Neural crest cell (in vitro differentiated cells): Measurements from ENCODE around the gene DENND1B. TPM values are rescaled to one million over a fixed set of nuclear protein-coding genes. Genes with fewer than 3 reads are reported as not detected.
"Not testable (repeated sequence)": the region's sequence is repeated elsewhere in the genome, so short reads cannot be mapped to it uniquely, and the experiment has no call there.

ENCODE experiments used
- DNase-seq: peaks from one replicate; pipeline ENCODE4 v3.0.0; 2021; ENCODE audit warnings: low read depth, mixed read lengths, low spot score
- H3K27ac Mint-ChIP-seq: one replicate; pipeline ENCODE4 v1.8.0; 2021; ENCODE audit warnings: mild to moderate bottlenecking, mixed read lengths; ENCODE audit not compliant: unreplicated experiment
- H3K27me3 Mint-ChIP-seq: 2 replicates; pipeline ENCODE4 v1.8.0; 2021; ENCODE audit warnings: low read depth, mild to moderate bottlenecking, mixed read lengths
- H3K36me3 Mint-ChIP-seq: 2 replicates; pipeline ENCODE4 v1.8.0; 2021; ENCODE audit warnings: low read depth, mild to moderate bottlenecking, mixed read lengths
- H3K4me1 Mint-ChIP-seq: 2 replicates; pipeline ENCODE4 v1.8.0; 2021; ENCODE audit warnings: mixed read lengths
- H3K4me3 Mint-ChIP-seq: one replicate; pipeline ENCODE4 v1.8.0; 2021; ENCODE audit warnings: mild to moderate bottlenecking, mixed read lengths
- H3K9me3 Mint-ChIP-seq: 2 replicates; pipeline ENCODE4 v1.8.0; 2021; ENCODE audit warnings: mixed read lengths
- total RNA-seq: library from RNA; stranded (reverse); gene quantifications from 2 replicates; pipeline ENCODE4 v1.2.1, GENCODE V29; 2021
- TF ChIP-seq, protein P1 (sequence below): fragments of 200-600 bp; sonication (generic); conservative IDR thresholded peaks from 2 replicates; pipeline ENCODE4 v1.5.0; 2021; ENCODE audit warnings: antibody characterized with exemption, mild to moderate bottlenecking

Gene DENND1B
- total RNA-seq, 1 donor from 2014 or later = 6.5 TPM

- Mint-ChIP-seq H3K27me3 (no peaks in the 10 kb centered on the region), H3K9me3 (no peaks in the 10 kb centered on the region), H3K4me1 (peaks cover 16% of the 10 kb centered on the region), H3K36me3 (no peaks in the 10 kb centered on the region), H3K4me3 (no peak overlapping the region), H3K27ac (no peak overlapping the region)
- DNase-seq = no peak
- TF ChIP-seq, protein P1, sequence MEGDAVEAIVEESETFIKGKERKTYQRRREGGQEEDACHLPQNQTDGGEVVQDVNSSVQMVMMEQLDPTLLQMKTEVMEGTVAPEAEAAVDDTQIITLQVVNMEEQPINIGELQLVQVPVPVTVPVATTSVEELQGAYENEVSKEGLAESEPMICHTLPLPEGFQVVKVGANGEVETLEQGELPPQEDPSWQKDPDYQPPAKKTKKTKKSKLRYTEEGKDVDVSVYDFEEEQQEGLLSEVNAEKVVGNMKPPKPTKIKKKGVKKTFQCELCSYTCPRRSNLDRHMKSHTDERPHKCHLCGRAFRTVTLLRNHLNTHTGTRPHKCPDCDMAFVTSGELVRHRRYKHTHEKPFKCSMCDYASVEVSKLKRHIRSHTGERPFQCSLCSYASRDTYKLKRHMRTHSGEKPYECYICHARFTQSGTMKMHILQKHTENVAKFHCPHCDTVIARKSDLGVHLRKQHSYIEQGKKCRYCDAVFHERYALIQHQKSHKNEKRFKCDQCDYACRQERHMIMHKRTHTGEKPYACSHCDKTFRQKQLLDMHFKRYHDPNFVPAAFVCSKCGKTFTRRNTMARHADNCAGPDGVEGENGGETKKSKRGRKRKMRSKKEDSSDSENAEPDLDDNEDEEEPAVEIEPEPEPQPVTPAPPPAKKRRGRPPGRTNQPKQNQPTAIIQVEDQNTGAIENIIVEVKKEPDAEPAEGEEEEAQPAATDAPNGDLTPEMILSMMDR = no peak
These were observed 6.0 kb downstream of the DENND1B start for GRCh38 chr1:197769287-197769686.

GRCh38 chr1:197768014-197768805, 7.1 kb downstream of the DENND1B start:
- H3K27ac Mint-ChIP-seq = no peak overlapping the region
- H3K4me3 Mint-ChIP-seq = no peak overlapping the region
- DNase-seq = no peak
- no peaks in the 10 kb centered on the region for H3K27me3 Mint-ChIP-seq
- peaks cover 5% of the 10 kb centered on the region for H3K4me1 Mint-ChIP-seq
- no peaks in the 10 kb centered on the region for H3K9me3 Mint-ChIP-seq
- H3K36me3 Mint-ChIP-seq = no peaks in the 10 kb centered on the region
- TF ChIP-seq, protein P1 = no peak

DNA sequence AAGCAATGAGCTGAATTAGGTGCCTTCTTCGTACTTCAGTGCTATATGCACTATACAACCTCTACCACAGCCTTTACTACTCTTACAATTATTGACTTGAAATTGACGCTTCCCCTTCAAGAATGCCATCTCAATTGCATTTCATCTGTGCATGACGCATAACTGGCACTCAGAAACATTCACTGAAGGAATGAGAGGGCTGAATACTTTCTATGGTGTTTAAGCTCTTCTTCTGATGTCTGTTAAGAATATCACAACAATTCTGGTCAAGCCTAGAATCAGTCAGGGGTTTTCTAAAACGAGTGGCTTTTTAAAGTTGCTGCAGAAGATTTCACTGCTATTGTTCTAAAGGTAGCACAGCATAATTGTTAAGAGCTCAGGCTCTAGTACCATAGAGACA, 11.5 kb downstream of the DENND1B start:
- no peaks in the 10 kb centered on the region for H3K36me3 Mint-ChIP-seq
- TF ChIP-seq, protein P1 = no peak
- DNase-seq = no peak
- H3K27ac Mint-ChIP-seq = no peak overlapping the region
- H3K27me3 Mint-ChIP-seq = no peaks in the 10 kb centered on the region
- H3K4me1 Mint-ChIP-seq = no peaks in the 10 kb centered on the region
- H3K9me3 Mint-ChIP-seq = no peaks in the 10 kb centered on the region
- H3K4me3 Mint-ChIP-seq = no peak overlapping the region

- Mint-ChIP-seq H3K4me3 (no peak overlapping the region), H3K4me1 (no peaks in the 10 kb centered on the region), H3K27ac (no peak overlapping the region), H3K9me3 (no peaks in the 10 kb centered on the region), H3K36me3 (no peaks in the 10 kb centered on the region), H3K27me3 (no peaks in the 10 kb centered on the region)
- no peak for DNase-seq
- TF ChIP-seq, protein P1 = no peak
These were observed 12.0 kb downstream of the DENND1B start for GRCh38 chr1:197763307-197763706.

DNA sequence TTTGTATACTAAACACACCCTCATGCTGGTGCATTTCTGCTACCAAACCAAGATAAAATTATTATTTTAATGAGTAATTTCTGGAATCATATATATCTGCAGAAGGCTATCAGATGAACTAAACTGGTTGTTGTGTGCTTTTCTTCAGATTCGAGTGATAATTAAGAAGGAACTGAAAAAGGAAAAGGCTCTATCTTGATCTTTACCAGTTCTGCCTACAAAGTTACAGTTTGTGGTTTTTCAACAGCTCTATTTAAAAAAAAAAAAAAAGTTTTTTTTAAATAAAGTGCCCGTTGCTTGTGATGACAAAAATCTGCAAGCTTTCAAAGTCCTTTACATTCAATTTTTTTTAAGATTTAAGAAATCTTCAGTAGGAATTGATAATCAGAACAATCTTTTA, 13.6 kb downstream of the DENND1B start:
- TF ChIP-seq, protein P1 = no peak
- Mint-ChIP-seq H3K4me3 (no peak overlapping the region), H3K9me3 (no peaks in the 10 kb centered on the region), H3K36me3 (no peaks in the 10 kb centered on the region), H3K27ac (no peak overlapping the region), H3K4me1 (peaks cover 5% of the 10 kb centered on the region), H3K27me3 (no peaks in the 10 kb centered on the region)
- no peak for DNase-seq

- not testable (repeated sequence) for H3K27ac Mint-ChIP-seq, H3K4me3 Mint-ChIP-seq, H3K9me3 Mint-ChIP-seq, H3K4me1 Mint-ChIP-seq, H3K27me3 Mint-ChIP-seq, DNase-seq, H3K36me3 Mint-ChIP-seq
These were observed 19.7 kb downstream of the DENND1B start for GRCh38 chr1:197755553-197755952.

DNA sequence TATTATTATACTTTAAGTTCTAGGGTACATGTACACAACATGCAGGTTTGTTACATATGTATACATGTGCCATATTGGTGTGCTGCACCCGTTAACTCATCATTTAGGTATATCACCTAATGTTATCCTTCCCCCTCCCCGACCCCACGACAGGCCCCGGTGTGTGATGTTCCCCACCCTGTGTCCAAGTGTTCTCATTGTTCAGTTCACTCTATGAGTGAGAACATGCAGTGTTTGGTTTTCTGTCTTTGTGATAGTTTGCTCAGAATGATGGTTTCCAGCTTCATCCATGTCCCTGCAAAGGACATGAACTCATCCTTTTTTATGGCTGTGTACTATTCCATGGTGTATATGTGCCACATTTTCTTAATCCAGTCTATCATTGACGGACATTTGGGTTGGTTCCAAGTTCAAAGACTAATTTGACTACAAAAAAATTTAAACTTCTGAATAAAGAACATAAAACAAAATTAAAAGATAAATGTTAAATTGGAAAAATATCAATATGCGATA, 22.6 kb downstream of the DENND1B start:
- H3K36me3 Mint-ChIP-seq, H3K27me3 Mint-ChIP-seq, H3K4me1 Mint-ChIP-seq, H3K4me3 Mint-ChIP-seq, H3K9me3 Mint-ChIP-seq, DNase-seq, H3K27ac Mint-ChIP-seq: not testable (repeated sequence)
